Stimulated activated effector memory CD8-positive, alpha-beta T cell treated with anti-CD3 and anti-CD28 coated beads, Interleukin-12 subunit alpha, Interleukin-12 subunit beta, amount 100 ng/mL, for 72 hours (primary cell): Measurements from ENCODE around the gene RHBDL1.
A peak's percentile ranks its signal among the peaks of the same experiment; 100 is the strongest.

ENCODE experiments used
- ATAC-seq: fragments of 150-1000 bp; cut with Tn5 transposase; 2 replicates; pipeline ENCODE4 v1.10.0; 2021
- DNase-seq, 2 donors: peaks; one replicate each; pipeline ENCODE4 v3.0.0; 2021 to 2022; ENCODE audit warnings: low spot score in 2 of 2
- H3K27ac Mint-ChIP-seq: one replicate; pipeline ENCODE4 v1.8.0; 2022; ENCODE audit warnings: mild to moderate bottlenecking, mixed read lengths
- H3K36me3 Mint-ChIP-seq: one replicate; pipeline ENCODE4 v1.8.0; 2022; ENCODE audit warnings: mild to moderate bottlenecking, mixed read lengths
- H3K4me1 Mint-ChIP-seq: one replicate; pipeline ENCODE4 v1.8.0; 2022; ENCODE audit warnings: mixed read lengths
- H3K4me3 Mint-ChIP-seq: one replicate; pipeline ENCODE4 v1.8.0; 2022; ENCODE audit warnings: mild to moderate bottlenecking, mixed read lengths
- H3K9me3 Mint-ChIP-seq: one replicate; pipeline ENCODE4 v1.8.0; 2022; ENCODE audit warnings: mixed read lengths

The RHBDL1 gene

DNA sequence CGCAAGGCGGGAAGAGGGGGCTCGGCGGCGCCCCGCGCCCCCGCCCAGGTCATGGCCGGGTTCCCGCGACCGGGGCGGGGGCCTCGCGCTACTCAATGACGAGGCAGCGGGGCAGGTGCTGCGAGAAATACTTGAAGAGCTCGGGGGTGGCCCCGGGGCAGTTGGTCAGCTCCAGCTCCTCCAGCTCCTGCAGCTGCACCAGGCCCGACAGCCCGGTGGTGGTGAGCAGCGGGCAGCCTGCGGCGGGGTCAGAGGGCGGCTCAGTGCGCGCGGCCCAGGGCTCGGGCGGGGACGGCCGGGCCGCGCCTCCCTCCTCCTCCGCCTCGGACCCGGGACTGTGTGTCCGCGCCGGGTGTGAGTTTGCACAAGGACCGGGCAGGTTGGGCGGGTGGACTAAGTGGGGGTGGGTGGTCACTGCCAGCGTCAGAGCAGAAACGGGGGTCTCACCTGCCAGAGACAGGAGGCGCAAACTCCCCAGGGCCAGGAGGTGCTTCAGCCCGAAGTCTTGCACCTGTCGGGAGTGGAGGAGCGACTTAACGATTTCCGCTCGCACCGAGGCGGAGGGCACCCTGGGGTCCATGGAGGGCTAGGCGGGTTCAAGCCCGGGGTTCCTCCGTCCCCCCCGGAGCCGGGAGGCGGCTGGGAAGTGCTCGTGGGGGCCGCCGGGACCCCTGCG, 18.9 kb downstream of the RHBDL1 start:
- no peak for DNase-seq
- Mint-ChIP-seq H3K4me1 (peaks cover 22% of the 10 kb centered on the region), H3K4me3 (peak overlapping the region; percentile 79), H3K27ac (no peak overlapping the region), H3K9me3 (no peaks in the 10 kb centered on the region), H3K36me3 (peaks cover 7% of the 10 kb centered on the region)
- ATAC-seq, result no peak

DNA sequence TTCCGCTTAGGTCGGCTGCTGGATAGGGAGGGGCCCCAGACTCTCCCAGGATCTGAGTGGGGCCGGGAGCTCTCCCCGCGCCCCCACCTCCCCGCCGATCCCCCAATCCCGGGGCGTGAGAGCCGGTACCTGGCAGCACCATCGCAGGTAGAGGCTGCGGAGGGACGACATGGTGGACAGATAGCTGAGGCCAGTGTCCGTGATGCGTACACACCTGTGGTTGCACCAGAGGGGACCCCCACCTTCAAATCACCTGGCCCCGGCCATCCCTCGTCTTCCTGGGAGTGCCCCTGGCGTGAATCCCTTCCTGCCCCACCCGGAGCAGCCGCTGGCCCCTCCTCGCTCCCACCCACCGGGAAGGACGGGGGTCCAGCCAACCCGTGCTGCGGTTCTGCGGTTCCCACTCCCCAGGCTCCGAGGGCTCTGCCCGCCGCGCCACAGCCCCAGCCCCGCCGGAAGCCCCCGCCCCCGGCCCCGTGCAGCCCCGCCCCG, 19.4 kb downstream of the RHBDL1 start:
- ATAC-seq (no peak), DNase-seq (no peak)

DNA sequence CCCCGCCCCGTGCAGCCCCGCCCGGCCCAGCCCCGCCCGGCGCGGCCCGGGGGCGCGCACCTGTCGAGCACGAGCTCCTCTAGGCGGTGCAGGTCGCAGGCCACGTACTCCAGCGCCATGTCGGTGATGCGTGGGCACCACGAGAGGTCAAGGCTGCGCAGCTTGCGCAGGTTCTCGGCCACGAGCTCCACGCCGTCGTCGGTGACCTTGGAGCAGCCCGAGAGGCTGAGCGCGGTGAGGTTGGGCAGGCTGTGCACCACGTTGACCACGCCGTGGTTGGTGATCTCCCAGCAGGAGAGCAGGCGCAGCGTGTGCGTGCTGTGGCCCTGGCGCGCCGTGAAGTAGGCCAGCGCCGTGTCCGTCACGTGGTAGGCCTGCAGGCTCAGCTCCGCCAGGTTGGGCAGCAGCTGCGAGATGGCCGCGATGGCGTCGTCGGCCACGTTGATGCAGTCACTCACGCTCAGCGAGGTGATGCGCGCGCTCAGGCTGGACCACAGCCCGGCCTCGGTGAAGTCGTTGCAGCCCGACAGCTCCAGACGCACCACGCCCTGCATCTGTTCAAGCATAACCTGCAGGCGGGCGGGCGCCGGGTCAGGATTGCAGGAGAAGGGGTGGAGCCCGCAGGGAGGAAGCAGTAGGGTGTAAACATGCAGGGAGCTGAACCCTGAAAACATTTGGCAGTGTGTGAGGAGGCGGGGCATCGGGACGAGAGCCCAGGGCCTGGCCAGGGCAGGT, 20.1 kb downstream of the RHBDL1 start:
- H3K27ac Mint-ChIP-seq, result peak overlapping the region; percentile 80
- H3K36me3 Mint-ChIP-seq, result peaks cover 7% of the 10 kb centered on the region
- DNase-seq (peak; percentile 59 to 81), ATAC-seq (peak; percentile 85)
- peaks cover 22% of the 10 kb centered on the region for H3K4me1 Mint-ChIP-seq
- peak overlapping the region; percentile 79 for H3K4me3 Mint-ChIP-seq
- H3K9me3 Mint-ChIP-seq, result no peaks in the 10 kb centered on the region

More for the DNA sequence above, 19.4 kb downstream of the RHBDL1 start:
- H3K9me3 Mint-ChIP-seq, result no peaks in the 10 kb centered on the region
- peak overlapping the region; percentile 79 for H3K4me3 Mint-ChIP-seq
- H3K4me1 Mint-ChIP-seq, result peaks cover 22% of the 10 kb centered on the region
- peaks cover 7% of the 10 kb centered on the region for H3K36me3 Mint-ChIP-seq
- peak overlapping the region; percentile 80 for H3K27ac Mint-ChIP-seq

DNA sequence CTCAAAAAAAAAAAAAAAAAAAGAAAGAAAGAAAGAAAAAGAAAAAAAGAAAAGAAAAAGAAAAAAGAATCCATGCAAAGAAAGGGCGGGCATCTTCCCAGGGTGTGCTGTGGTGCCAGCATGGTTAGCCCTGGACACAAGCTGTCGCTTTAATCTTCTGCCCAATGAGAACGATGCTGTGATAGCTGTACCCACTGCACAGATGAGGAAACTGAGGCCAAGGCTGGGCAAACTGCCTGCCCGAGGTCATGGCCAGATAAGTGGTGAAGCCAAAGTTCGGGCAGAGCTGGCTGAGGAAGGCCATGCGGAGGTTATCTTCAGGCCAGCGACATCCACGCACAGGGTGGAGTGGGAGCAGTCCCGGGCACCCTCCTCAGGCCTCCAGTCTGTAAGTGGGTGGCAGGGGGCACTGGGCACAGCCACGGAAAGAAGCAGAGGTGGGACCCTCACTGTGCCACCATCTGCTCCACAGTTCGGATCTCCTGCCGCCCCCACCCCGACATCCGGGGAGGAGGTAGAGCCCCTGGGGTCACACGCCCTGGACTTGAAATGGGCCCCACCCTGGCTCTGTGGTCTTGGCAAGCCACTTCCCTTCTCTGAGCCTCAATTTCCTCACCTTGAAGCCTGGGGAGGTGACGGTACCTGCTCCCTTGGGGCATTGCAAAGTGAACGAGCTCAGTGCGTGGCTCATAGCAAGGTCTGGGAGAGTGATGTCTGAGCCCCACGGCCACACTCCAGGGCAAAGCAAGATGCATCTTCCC, 23.6 kb downstream of the RHBDL1 start:
- Mint-ChIP-seq H3K9me3 (no peaks in the 10 kb centered on the region), H3K4me3 (no peak overlapping the region), H3K4me1 (peaks cover 14% of the 10 kb centered on the region), H3K27ac (no peak overlapping the region), H3K36me3 (peaks cover 5% of the 10 kb centered on the region)
- ATAC-seq, result no peak
- DNase-seq, result no peak

DNA sequence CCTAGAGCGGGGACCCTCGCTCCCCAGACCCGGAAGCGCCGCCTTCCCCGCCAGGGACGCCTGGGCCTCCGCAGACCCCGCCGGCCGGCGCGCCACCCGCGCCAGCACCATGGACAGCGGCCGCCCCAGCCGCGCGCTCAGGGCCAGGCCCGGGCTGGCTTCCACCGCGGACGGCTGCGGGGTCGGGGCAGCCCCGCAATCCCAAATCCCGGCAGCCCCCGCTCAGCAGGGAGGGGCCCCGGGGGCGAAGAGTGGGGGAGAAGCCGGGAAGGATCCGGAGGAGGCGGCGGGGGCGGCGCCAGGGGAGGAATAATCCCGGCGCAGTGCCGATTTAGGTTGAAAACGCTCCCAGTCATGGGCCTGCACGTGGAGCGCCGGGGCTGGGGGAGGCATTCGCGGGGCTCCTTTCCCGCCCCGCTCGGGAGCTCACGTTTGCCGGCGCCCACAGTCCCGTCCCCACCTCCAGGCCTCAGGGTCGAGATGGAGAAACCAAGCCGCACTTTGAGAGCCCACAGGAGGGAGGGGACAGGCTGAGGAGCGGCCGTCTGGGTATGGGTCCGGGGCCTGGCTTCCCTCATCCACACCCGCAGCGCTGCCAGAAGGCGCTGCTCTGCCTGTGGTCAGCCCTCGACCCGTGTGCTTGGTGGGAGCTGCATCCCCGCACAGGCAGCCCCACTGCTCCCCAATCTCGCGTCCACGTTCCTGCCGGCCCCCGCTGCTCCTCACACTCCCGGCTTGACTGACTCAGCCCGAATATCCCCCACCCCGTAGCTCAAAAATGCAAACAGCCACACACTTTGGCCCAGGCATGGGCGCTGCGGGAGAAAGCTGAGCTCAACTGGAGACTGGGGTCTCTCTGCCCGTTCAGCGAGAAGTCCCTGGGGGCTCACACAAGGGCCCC, 25.5 kb downstream of the RHBDL1 start:
- Mint-ChIP-seq H3K4me3 (no peak overlapping the region), H3K4me1 (peaks cover 9% of the 10 kb centered on the region), H3K36me3 (peaks cover 5% of the 10 kb centered on the region), H3K27ac (no peak overlapping the region), H3K9me3 (no peaks in the 10 kb centered on the region)
- peak in 1 of 2 donors; percentile 59 for DNase-seq
- peak; percentile 63 for ATAC-seq

DNA sequence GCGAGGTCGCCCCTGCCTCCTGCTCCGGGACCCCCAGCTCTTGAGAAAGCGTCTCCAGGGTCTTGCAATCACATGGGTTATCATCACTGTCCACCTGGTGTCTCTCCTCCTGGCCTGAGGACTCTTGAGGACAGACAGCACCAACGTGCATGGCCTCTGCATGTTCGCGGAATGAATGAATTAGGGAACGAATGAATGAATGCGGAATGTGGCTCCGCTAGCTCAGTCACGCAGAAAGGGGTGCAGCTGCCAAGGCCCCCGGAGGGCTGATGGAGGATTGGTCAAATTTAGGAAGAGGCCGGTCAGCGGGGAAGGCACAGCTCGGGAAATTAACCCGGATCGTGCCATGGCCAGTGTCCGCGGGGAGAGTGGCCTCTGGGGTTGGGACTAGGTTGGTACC, 26.9 kb downstream of the RHBDL1 start:
- no peak overlapping the region for H3K4me3 Mint-ChIP-seq
- DNase-seq (no peak), ATAC-seq (no peak)
- peaks cover 5% of the 10 kb centered on the region for H3K36me3 Mint-ChIP-seq
- peaks cover 9% of the 10 kb centered on the region for H3K4me1 Mint-ChIP-seq
- H3K27ac Mint-ChIP-seq, result no peak overlapping the region
- H3K9me3 Mint-ChIP-seq, result no peaks in the 10 kb centered on the region

DNA sequence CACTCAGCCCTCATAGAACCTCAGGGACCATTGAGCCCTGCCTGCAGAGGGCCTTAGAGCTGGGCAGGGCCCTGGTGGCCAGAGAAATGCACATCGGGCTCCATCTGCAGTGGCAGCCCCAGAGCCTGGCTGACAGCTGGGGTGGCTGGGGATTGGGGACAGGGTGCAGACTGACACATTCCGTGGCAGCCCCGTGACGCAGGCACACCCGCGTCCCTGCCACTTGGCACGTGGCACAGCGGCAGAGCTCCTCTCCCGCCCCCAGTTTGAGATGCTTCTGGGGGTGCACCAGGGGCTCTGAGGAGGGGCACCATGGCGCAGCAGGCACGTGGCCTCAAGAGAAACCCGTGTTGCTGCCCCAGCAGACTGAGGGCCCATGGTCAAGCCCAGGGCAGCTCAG, 27.9 kb downstream of the RHBDL1 start:
- H3K9me3 Mint-ChIP-seq, result no peaks in the 10 kb centered on the region
- ATAC-seq (no peak), DNase-seq (no peak)
- H3K36me3 Mint-ChIP-seq, result peaks cover 5% of the 10 kb centered on the region
- peaks cover 9% of the 10 kb centered on the region for H3K4me1 Mint-ChIP-seq
- no peak overlapping the region for H3K4me3 Mint-ChIP-seq
- H3K27ac Mint-ChIP-seq, result no peak overlapping the region

DNA sequence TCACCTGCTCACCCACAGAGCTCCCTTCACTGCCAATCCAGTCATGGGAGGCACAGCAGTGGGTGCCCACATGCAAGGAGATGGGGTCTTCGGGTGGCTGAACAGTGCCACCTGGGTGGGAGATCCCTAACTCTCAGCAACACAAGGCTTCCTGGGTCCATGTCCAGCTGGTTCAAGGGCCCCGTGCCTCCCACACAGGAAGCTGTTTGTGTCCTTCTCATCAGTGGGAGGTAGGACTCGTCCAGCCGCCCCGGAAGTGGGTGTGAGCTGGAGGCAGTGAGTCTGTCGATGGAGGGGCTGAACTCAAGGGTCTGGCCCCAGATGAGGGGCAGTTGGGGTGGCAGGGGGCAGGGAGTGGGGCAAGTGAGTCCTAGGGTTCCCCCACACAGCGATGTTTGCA, 28.6 kb downstream of the RHBDL1 start:
- Mint-ChIP-seq H3K27ac (no peak overlapping the region), H3K4me1 (peaks cover 6% of the 10 kb centered on the region), H3K9me3 (no peaks in the 10 kb centered on the region), H3K36me3 (peaks cover 5% of the 10 kb centered on the region), H3K4me3 (no peak overlapping the region)
- ATAC-seq (no peak), DNase-seq (no peak)

DNA sequence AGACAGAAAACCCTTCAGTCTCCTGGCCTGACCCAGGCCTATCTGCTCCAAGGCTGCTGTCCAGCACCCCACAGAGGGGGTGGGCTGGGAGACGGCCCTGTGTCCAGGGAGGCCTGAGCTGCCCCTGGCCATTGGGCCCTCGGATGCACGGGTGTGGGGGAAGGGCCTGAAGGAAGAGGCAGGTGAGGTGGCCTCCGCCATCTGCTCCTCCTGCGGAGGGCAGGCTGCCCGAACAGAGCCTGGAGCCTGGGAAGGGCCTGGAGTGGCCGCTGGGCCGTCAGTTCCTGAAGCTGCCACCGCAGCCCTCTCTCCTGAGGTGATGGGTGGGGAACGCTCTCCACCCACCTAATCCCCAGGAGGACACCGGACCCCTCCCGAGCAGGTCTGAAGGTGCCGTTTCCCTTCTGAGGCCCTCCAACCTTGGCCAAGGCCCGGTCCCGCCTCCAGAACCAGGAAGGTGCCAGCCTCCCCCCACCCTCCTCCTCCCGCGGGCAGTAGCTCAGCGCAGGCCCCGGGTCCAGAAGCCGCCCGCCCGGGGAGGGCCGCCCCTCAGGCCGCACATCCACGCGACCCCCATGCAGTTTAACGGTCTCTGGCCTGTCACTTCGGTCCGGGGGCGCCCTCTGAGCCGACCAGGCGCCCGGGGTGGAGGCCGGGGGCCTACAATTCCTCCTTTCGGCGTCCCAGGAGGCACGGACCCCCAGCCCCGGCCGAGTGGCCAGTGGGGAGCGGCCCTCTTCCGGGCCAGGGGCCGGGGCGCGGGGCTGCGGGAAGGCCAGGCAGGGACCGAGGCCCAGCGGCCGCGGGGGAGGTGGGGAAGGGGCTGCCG, 29.3 kb downstream of the RHBDL1 start:
- ATAC-seq, result no peak
- no peak overlapping the region for H3K4me3 Mint-ChIP-seq
- no peaks in the 10 kb centered on the region for H3K9me3 Mint-ChIP-seq
- peaks cover 5% of the 10 kb centered on the region for H3K36me3 Mint-ChIP-seq
- H3K4me1 Mint-ChIP-seq, result no peaks in the 10 kb centered on the region
- no peak for DNase-seq
- no peak overlapping the region for H3K27ac Mint-ChIP-seq

DNA sequence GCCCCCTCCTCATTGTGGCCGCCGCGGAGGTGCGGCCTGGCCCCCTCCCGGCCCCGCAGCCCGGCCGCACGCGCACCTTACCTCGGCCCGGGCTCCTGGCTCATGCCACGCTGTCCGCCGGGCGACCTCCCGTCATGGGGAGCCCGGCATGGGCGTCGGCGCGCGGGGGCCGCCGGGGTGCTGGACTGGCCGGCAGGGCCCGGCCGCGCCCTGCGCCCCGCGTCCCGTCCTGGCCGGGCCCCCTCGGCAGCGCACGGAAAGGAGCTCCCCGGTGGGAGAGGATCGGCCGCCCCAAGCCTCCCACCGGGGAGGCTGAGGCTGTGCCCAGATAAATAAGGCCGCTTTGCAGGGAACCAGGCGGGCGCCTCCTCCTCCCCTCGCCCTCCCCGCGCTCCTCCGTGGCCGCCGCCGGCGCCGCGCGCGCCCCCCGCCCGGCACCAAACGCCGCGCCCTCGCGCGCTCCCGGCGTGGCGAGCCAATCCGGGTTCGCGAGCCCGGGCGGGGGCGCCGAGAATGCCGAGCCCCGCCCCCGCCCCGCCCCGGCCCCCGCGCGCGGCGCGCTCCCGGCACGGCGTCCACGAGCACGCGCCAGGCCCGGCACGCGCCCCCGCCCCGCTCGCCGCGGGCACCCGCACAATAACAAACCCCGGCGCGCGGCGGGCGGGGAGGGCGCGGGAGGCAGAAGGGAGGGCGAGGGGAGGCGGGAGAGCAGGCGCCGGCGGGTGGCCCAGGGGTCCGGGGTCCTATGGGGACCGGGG, 30.1 kb downstream of the RHBDL1 start, which contains the start of gene FBXL16:
TSS of gene FBXL16 (minus strand) at position 371 of the 758 bp plus-strand sequence. CDS start 8,396 bp downstream, outside the sequence.
- Mint-ChIP-seq H3K4me1 (no peaks in the 10 kb centered on the region), H3K9me3 (no peaks in the 10 kb centered on the region), H3K27ac (no peak within 1 kb of the TSS), H3K4me3 (no peak within 1 kb of the TSS), H3K36me3 (peaks cover 5% of the 10 kb centered on the region)
- DNase-seq (no peak), ATAC-seq (no peak)

DNA sequence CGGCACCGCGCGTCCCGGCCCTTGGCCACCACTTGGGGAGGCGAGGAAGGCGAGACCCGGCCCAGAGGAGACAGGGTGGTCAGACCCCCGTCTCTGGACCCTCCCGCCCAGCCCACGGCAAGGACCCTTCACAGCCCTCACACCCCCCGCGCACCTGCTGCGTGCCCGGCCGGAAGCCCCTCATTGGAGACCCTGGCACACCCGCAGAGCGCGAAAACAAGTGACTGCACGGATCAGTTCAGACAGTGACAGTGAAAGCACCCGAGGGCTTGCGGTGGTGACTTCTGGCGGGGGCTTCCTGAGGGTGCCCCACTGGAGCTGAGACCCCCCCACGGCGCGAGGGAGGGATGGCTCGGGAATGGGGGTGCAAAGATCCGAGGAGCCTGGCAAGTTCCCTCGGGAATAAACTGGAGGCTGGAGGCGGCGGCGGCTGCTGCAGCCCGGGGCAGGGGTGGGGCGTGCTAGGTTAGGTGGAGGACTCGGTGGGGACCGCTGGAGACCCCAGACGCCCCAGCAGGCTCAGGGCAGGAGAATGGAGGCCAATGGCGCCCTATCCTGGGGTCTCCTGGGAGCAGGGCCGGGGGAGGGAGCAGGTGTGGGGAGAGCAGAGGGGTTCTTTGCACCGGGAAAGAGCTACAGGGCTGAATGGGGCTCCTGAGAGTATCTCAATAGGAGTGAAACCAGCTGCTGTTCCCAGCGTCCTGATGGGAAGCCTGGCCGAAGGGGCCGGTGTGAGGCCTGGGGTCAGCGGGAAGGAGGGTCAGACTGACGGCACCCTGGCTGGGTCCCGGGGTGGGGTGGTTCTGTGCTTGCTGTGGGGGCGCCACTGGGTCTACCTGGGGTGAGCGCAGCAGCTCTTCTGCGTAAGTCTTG, 31.0 kb downstream of the RHBDL1 start:
- Mint-ChIP-seq H3K27ac (no peak overlapping the region), H3K4me3 (no peak overlapping the region), H3K36me3 (peaks cover under 1% of the 10 kb centered on the region), H3K4me1 (no peaks in the 10 kb centered on the region), H3K9me3 (no peaks in the 10 kb centered on the region)
- ATAC-seq (no peak), DNase-seq (no peak)

DNA sequence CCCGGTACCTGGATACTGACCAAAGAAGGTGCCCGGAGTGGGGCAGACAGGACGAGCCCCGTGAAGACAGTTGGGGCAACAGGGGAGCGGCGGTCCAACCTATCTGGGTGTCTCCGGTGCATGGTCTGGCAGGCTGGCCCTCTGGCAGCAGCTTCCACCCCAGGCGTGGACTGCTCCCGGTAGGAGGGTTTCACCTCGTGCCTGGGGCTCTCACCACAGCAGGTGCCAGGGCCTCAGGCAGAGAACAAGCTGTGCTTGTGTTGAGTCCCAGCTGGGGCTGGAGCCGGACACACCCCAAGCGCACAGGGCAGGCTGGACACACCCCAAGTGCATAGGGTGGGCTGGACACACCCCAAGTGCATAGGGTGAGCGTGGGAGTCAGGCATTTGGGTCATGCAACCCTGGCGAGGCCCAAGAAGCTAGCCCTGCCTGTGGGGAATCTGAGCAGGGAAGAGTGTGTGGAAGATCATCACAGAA, 31.6 kb downstream of the RHBDL1 start:
- H3K4me1 Mint-ChIP-seq, result no peaks in the 10 kb centered on the region

More for the DNA sequence above, 31.6 kb downstream of the RHBDL1 start:
- Mint-ChIP-seq H3K36me3 (no peaks in the 10 kb centered on the region), H3K9me3 (no peaks in the 10 kb centered on the region), H3K4me3 (no peak overlapping the region), H3K27ac (no peak overlapping the region)
- DNase-seq, result no peak
- no peak for ATAC-seq
